Neural crest cell (in vitro differentiated cells): ENCODE data around the gene BASP1. TPM values are rescaled to one million over a fixed set of nuclear protein-coding genes. Genes with fewer than 3 reads are reported as not detected.

Experiments
- DNase-seq: peaks from one replicate; pipeline ENCODE4 v3.0.0; 2021; ENCODE audit warnings: low read depth, mixed read lengths, low spot score
- H3K27ac Mint-ChIP-seq: one replicate; pipeline ENCODE4 v1.8.0; 2021; ENCODE audit warnings: mild to moderate bottlenecking, mixed read lengths; ENCODE audit not compliant: unreplicated experiment
- H3K27me3 Mint-ChIP-seq: 2 replicates; pipeline ENCODE4 v1.8.0; 2021; ENCODE audit warnings: low read depth, mild to moderate bottlenecking, mixed read lengths
- H3K36me3 Mint-ChIP-seq: 2 replicates; pipeline ENCODE4 v1.8.0; 2021; ENCODE audit warnings: low read depth, mild to moderate bottlenecking, mixed read lengths
- H3K4me1 Mint-ChIP-seq: 2 replicates; pipeline ENCODE4 v1.8.0; 2021; ENCODE audit warnings: mixed read lengths
- H3K4me3 Mint-ChIP-seq: one replicate; pipeline ENCODE4 v1.8.0; 2021; ENCODE audit warnings: mild to moderate bottlenecking, mixed read lengths
- H3K9me3 Mint-ChIP-seq: 2 replicates; pipeline ENCODE4 v1.8.0; 2021; ENCODE audit warnings: mixed read lengths
- CTCF ChIP-seq: fragments of 200-600 bp; sonication (generic); conservative IDR thresholded peaks from 2 replicates; pipeline ENCODE4 v1.5.0; 2021; ENCODE audit warnings: antibody characterized with exemption, mild to moderate bottlenecking
- total RNA-seq: library from RNA; stranded (reverse); gene quantifications from 2 replicates; pipeline ENCODE4 v1.2.1, GENCODE V29; 2021

Gene BASP1
- total RNA-seq, 1 donor from 2014 or later = 100 TPM

- H3K9me3 Mint-ChIP-seq = no peaks in the 10 kb centered on the region
- H3K4me1 Mint-ChIP-seq = no peaks in the 10 kb centered on the region
- no peaks in the 10 kb centered on the region for H3K36me3 Mint-ChIP-seq
- no peak for TF ChIP-seq CTCF
- H3K27ac Mint-ChIP-seq = no peak overlapping the region
- DNase-seq = no peak
- H3K27me3 Mint-ChIP-seq = no peaks in the 10 kb centered on the region
- no peak overlapping the region for H3K4me3 Mint-ChIP-seq
These were observed 39.1 kb upstream of the BASP1 start for GRCh38 chr5:17178373-17178675.

GRCh38 chr5:17180330-17180843, 37.0 kb upstream of the BASP1 start:
- no peaks in the 10 kb centered on the region for H3K4me1 Mint-ChIP-seq
- H3K4me3 Mint-ChIP-seq = no peak overlapping the region
- peak overlapping the region; percentile 71 for H3K27ac Mint-ChIP-seq
- H3K9me3 Mint-ChIP-seq = no peaks in the 10 kb centered on the region
- no peak for TF ChIP-seq CTCF
- DNase-seq = no peak
- H3K36me3 Mint-ChIP-seq = no peaks in the 10 kb centered on the region
- no peaks in the 10 kb centered on the region for H3K27me3 Mint-ChIP-seq

GRCh38 chr5:17180864-17181723, 36.3 kb upstream of the BASP1 start:
- H3K4me1 Mint-ChIP-seq = no peaks in the 10 kb centered on the region
- no peaks in the 10 kb centered on the region for H3K36me3 Mint-ChIP-seq
- no peak overlapping the region for H3K27ac Mint-ChIP-seq
- no peaks in the 10 kb centered on the region for H3K27me3 Mint-ChIP-seq
- H3K9me3 Mint-ChIP-seq = no peaks in the 10 kb centered on the region
- no peak for DNase-seq
- TF ChIP-seq CTCF = no peak
- H3K4me3 Mint-ChIP-seq = no peak overlapping the region

GRCh38 chr5:17182494-17182893, 34.9 kb upstream of the BASP1 start:
- H3K27me3 Mint-ChIP-seq = no peaks in the 10 kb centered on the region
- no peaks in the 10 kb centered on the region for H3K9me3 Mint-ChIP-seq
- no peak for TF ChIP-seq CTCF
- no peak for DNase-seq
- H3K36me3 Mint-ChIP-seq = no peaks in the 10 kb centered on the region
- no peaks in the 10 kb centered on the region for H3K4me1 Mint-ChIP-seq
- no peak overlapping the region for H3K4me3 Mint-ChIP-seq
- H3K27ac Mint-ChIP-seq = no peak overlapping the region

- no peak for TF ChIP-seq CTCF
- Mint-ChIP-seq H3K9me3 (no peaks in the 10 kb centered on the region), H3K27me3 (no peaks in the 10 kb centered on the region), H3K4me3 (no peak overlapping the region), H3K27ac (no peak overlapping the region), H3K36me3 (no peaks in the 10 kb centered on the region), H3K4me1 (no peaks in the 10 kb centered on the region)
- no peak for DNase-seq
These were observed 34.5 kb upstream of the BASP1 start for GRCh38 chr5:17182981-17183380.
